Stimulated activated memory B cell treated with anti-CD40 and anti-IgM and Interleukin-4, amounts not matched to agents 10 μg/mL and 1 μg/mL and 100 μg/mL, for 72 hours (primary cell): ENCODE measurements around the gene CARD9.

ENCODE experiments used
- ATAC-seq: fragments of 150-1000 bp; cut with Tn5 transposase; 2 replicates; pipeline ENCODE4 v1.10.0; 2021
- H3K27ac Mint-ChIP-seq: one replicate; pipeline ENCODE4 v1.8.0; 2022; ENCODE audit warnings: mild to moderate bottlenecking, mixed read lengths
- H3K27me3 Mint-ChIP-seq: one replicate; pipeline ENCODE4 v1.8.0; 2022; ENCODE audit warnings: mixed read lengths
- H3K36me3 Mint-ChIP-seq: one replicate; pipeline ENCODE4 v1.8.0; 2022; ENCODE audit warnings: mixed read lengths
- H3K4me1 Mint-ChIP-seq: one replicate; pipeline ENCODE4 v1.8.0; 2022; ENCODE audit warnings: mixed read lengths
- H3K4me3 Mint-ChIP-seq: one replicate; pipeline ENCODE4 v1.8.0; 2022; ENCODE audit warnings: mild to moderate bottlenecking, moderate library complexity, mixed read lengths
- H3K9me3 Mint-ChIP-seq: one replicate; pipeline ENCODE4 v1.8.0; 2022; ENCODE audit warnings: mixed read lengths

Gene CARD9

DNA sequence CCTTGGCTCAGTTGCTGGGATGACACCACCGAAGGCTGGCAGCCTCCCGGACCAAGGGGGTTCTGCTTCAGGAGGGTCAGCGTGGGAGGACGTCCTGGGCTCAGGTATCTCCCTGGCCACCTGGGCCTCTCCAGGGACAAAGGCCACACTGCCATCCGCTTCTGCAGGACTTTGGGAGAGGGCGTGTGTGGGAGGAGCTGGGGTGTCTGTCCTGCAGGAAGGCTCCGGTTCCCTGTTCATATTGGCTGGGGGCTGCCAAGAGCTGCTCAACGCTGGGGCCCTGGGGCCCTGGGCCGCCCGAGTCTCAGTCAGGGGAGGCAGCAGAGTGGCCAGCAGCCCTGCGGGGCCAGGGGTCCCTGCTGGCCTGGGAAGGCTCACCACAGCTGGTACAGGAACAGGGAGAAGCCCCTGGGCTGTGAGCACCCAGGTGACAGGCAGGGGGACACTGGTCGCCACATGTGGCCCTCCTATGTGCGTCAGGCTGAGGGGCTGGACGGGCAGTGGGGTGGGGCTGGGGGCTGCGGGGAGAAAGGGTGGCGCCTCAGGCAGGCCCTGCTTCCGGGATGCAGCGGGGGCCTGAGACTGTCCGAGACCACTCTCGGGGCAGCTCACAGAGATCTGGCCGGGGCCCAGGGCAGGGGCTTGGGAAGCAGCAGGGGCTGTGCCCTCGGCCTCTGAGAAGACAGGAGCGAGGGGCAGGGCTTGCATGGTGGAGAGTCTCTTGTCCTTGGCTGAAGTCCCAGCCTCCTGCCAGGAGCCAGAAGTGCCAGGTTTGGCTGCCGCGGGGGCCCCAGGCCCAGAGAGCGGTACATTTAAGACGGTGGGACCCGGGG is 4.9 kb upstream of the CARD9 start:
- no peak for ATAC-seq
- Mint-ChIP-seq H3K36me3 (peaks cover 33% of the 10 kb centered on the region), H3K4me1 (peaks cover under 1% of the 10 kb centered on the region), H3K4me3 (no peak overlapping the region), H3K27ac (no peak overlapping the region), H3K27me3 (no peaks in the 10 kb centered on the region), H3K9me3 (no peaks in the 10 kb centered on the region)

DNA sequence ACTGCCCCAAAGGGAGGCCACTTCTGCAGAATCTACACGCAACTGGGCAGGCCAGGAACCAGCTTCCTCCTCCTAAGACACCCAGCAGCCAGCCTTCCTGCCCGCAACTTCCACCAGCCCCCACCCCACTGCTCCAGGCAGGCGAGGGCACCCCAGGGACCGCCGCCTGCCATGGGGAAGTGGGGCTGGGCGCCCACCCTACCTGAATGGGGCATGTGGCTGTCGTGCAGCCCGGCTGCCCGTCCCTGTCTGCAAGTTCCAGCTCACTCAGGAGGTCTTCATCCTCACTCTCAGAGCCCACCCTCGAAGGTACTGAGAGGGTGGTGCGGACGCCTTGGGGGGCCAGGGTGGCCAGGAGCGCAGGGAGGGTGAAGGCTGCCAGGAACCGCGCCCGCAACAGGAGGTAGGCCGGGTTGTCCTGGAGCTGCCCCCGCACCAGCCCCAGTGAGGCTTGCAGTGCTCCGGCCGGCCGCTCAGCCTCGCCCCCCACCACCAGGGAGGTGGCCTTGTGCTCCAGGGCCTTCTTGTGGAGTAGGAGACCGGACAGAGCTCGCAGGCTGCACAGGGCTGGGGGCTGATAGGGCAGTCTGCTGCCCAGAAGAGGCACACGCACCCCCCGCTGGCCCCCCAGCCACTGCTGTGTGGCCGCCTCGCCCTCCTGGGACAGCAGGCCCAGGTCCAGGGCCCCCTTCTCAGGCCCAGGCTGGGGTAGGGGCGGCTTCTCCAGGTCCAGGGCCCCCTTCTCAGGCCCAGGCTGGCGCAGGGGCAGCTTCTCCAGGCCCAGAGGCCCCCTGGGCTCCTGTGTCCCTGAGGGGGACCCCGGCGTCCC is 4.1 kb upstream of the CARD9 start:
- H3K9me3 Mint-ChIP-seq, result no peaks in the 10 kb centered on the region
- ATAC-seq, result no peak
- peaks cover 31% of the 10 kb centered on the region for H3K36me3 Mint-ChIP-seq
- no peak overlapping the region for H3K4me3 Mint-ChIP-seq
- peaks cover 8% of the 10 kb centered on the region for H3K4me1 Mint-ChIP-seq
- H3K27ac Mint-ChIP-seq, result no peak overlapping the region
- H3K27me3 Mint-ChIP-seq, result no peaks in the 10 kb centered on the region

DNA sequence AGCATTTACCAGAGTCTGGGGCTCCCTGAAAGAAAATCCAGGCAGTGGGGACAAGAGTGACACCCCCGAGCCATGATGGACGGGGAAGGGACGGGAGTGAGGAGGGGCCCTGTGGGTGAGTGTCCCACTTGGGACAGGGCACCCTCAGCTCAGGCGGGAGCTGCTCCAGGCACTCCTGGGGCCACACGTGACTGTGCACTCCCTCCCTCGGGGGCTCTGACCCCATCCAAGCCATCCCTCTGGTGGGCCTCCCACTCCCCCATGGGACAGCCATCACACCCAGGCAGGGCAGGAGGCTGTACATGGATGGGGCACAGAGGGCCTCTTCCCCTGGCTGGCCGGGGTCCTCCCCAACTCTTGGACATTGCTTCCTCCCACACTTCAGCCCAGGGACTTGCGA is 3.0 kb upstream of the CARD9 start:
- H3K36me3 Mint-ChIP-seq, result peaks cover 31% of the 10 kb centered on the region
- no peak overlapping the region for H3K27ac Mint-ChIP-seq
- peaks cover 13% of the 10 kb centered on the region for H3K4me1 Mint-ChIP-seq
- no peak overlapping the region for H3K4me3 Mint-ChIP-seq
- no peaks in the 10 kb centered on the region for H3K27me3 Mint-ChIP-seq
- ATAC-seq, result no peak
- H3K9me3 Mint-ChIP-seq, result no peaks in the 10 kb centered on the region

DNA sequence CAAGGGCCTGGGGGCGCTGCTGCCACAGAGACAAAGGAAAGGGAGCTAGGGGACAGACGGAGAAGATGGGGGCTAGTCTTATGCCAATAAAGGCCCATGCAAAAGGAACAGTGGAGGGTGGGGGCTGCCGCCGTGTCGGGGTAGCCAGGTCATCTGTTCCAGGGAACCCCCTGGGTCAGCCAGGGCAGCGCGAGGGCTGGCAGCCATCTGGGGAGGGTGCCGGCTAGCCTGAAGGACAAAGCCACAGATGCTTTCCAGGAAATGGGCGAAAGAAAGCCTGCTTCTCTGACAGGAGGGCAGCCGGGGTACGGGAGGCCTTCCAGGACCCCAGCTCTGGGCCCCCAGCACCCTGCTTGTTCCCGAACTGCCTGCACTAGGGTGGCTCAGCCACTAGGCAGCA is 1.6 kb upstream of the CARD9 start:
- H3K4me3 Mint-ChIP-seq, result no peak overlapping the region
- no peaks in the 10 kb centered on the region for H3K27me3 Mint-ChIP-seq
- H3K4me1 Mint-ChIP-seq, result peaks cover 13% of the 10 kb centered on the region
- no peaks in the 10 kb centered on the region for H3K9me3 Mint-ChIP-seq
- H3K27ac Mint-ChIP-seq, result no peak overlapping the region
- ATAC-seq, result no peak
- H3K36me3 Mint-ChIP-seq, result peaks cover 31% of the 10 kb centered on the region

DNA sequence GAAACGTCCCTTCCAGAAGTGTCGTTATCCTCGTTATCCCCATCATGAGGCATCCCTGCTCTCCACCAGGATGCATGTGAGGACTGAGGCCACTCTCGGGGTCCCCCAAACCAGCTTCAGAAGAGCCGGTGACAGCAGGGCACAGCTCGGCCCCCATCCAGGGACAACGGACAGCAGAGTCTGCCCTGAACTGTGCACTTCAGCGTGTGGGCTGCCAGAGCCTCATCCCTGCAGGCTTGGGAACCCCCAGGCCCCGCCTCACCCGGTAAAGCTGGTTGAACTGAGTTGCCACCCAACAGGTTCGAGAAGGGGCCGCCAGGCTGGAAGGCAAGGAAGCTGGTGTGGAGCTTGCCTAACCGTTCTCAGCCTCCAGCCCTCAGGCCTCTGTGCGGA is 710 bp upstream of the CARD9 start:
- H3K36me3 Mint-ChIP-seq, result peaks cover 25% of the 10 kb centered on the region
- H3K4me1 Mint-ChIP-seq, result peaks cover 13% of the 10 kb centered on the region
- no peaks in the 10 kb centered on the region for H3K9me3 Mint-ChIP-seq
- H3K4me3 Mint-ChIP-seq, result no peak overlapping the region
- ATAC-seq, result no peak
- H3K27me3 Mint-ChIP-seq, result no peaks in the 10 kb centered on the region
- no peak overlapping the region for H3K27ac Mint-ChIP-seq

DNA sequence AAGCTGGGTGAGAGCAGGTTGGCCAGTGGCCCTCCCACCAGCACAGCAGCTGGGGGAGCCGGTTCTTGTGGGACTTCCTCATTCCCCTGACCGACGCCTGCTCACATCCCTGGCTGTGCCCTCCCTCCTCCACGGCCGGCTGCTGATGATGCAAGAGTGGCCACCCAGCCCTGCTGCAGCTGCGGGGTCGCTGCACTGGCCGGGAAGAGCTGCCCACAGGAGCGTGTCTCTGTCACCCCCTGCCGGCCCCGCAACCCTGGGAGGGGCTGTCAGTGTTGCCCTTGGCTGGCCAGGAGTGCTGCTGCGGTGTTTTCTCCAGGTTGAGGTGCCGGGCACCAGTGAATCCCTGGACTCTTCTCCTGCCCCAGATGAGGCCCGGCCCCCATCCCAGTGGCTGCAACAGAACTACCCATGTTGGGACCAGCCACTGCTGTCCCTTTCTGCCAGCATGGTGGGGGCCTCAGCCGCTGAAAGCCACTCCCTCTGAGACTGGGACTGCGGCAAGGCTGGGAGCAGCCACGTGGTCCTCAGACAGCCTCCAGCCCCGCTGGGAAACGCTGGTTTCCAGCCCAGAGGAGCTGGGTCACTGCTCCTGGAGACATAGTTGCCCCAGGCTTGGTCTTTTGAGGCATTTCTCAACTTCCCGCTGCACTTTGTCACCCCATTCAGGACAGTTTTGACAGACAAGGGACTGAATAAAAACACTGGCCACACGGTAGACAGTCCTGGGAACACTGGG is 739 bp downstream of the CARD9 start:
- peaks cover 19% of the 10 kb centered on the region for H3K36me3 Mint-ChIP-seq
- peak overlapping the region; percentile 72 for H3K4me3 Mint-ChIP-seq
- peak; percentile 29 for ATAC-seq
- H3K27me3 Mint-ChIP-seq, result no peaks in the 10 kb centered on the region
- no peaks in the 10 kb centered on the region for H3K9me3 Mint-ChIP-seq
- H3K27ac Mint-ChIP-seq, result peak overlapping the region; percentile 53
- peaks cover 13% of the 10 kb centered on the region for H3K4me1 Mint-ChIP-seq

DNA sequence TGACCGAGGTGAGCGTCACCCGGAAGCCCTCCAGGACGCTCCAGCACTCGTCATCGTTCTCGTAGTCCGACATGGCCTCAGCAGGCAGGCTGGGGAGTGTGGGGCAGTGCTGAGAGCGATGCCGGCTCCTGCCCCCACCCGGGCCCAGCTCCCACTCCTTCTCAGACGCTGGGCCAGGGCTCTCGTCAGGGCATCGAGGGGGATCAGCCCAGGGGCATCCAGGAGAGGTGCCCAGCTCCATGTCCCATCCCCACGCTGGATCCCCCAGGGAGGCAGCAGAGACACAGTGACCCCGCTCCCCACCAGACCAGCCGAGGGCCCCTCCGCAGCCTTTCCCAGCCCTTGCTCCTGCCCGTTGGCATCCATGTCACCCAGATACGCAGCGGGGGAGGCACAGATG is 1.5 kb downstream of the CARD9 start:
- Mint-ChIP-seq H3K4me3 (peak overlapping the region; percentile 72), H3K27ac (peak overlapping the region; percentile 53), H3K4me1 (peaks cover 13% of the 10 kb centered on the region), H3K9me3 (no peaks in the 10 kb centered on the region), H3K27me3 (no peaks in the 10 kb centered on the region), H3K36me3 (peaks cover 19% of the 10 kb centered on the region)
- no peak for ATAC-seq

DNA sequence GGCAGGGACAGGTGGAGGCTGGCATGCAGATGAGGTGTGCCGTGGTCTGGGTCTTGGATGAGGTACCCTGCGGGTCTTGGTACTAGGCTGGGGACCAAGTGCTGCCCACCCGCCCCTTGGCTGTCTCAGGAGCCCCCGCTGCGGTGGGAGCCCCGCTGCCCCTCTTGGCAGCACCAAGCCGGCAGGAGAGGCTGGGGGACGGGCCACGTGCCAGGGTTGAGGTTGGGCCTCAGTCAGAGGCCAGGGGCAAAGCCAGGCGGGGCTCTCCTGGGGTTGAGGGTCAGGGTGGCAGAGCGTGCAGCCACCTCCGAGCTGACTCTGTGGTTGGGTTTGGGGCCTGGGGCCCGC is 2.0 kb downstream of the CARD9 start:
- H3K4me1 Mint-ChIP-seq, result peaks cover 13% of the 10 kb centered on the region
- no peaks in the 10 kb centered on the region for H3K27me3 Mint-ChIP-seq
- no peak overlapping the region for H3K4me3 Mint-ChIP-seq
- H3K36me3 Mint-ChIP-seq, result peaks cover 19% of the 10 kb centered on the region
- no peaks in the 10 kb centered on the region for H3K9me3 Mint-ChIP-seq
- H3K27ac Mint-ChIP-seq, result no peak overlapping the region
- no peak for ATAC-seq

DNA sequence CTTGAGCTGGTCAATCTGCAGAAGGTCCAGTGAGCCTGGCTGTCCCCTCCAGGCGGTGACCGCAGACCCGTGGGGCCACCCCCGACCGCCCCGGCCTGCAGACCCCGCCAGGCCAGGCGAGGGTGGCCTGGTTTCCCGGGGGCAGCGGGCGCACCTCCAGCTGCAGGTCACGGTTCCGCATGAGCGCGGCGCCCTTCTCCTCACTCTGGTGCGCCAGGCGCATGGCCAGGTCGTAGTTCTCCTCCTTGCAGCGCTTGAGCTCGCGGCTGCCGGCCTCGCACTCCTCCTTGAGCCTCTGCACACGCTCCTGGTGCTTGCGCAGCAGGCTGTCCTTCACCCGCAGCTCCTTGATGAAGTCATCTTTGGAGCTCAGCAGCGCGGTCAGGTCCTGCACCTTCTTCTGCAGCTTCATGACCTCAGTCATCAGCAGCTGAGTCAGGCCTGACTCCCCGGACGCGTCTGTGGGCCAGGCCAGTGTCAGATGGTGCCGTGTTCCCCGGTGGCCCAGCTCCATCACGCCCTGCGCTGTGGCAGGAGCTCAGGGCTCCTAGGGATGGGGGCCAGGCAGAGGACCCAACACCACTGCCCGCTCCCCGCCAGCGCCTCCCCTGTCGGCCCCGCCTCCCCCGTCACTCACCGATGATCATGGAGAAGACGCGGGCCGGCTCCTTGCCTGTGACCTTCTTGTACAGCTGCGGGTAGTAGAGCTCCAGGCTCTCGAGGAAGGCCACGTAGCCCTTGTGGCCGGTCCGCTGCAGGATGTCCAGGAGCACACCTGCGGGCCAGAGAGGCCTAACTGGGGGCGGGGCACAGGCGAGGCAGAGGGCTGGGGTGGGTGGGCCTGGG is 2.6 kb downstream of the CARD9 start:
- peaks cover 17% of the 10 kb centered on the region for H3K36me3 Mint-ChIP-seq

DNA sequence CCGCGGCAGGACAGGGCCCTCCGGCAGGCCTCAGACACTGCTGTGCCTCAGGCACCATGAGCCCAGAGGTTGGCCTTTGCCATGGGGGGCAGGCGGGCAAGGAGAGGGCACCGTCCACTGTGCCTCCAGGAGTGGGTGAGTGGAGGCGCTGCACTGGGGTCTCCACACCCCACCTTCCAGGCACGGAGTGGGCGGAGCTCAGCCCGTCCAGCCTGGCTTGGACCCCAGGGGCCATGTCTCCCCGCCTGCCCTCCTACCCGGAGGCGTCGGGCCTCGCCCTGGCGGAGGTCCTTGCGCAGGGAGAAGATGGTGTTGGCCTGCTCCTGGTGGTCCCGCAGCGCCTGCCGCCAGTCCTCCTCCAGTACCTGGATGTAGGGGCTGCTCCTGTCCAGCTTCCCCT is 3.4 kb downstream of the CARD9 start:
- Mint-ChIP-seq H3K4me3 (no peak overlapping the region), H3K36me3 (peaks cover 10% of the 10 kb centered on the region), H3K4me1 (peaks cover 21% of the 10 kb centered on the region), H3K9me3 (no peaks in the 10 kb centered on the region), H3K27ac (no peak overlapping the region), H3K27me3 (no peaks in the 10 kb centered on the region)
- ATAC-seq, result no peak

More for the DNA sequence above, 2.6 kb downstream of the CARD9 start:
- Mint-ChIP-seq H3K9me3 (no peaks in the 10 kb centered on the region), H3K27ac (no peak overlapping the region), H3K27me3 (no peaks in the 10 kb centered on the region), H3K4me1 (peaks cover 19% of the 10 kb centered on the region), H3K4me3 (no peak overlapping the region)
- ATAC-seq, result no peak

DNA sequence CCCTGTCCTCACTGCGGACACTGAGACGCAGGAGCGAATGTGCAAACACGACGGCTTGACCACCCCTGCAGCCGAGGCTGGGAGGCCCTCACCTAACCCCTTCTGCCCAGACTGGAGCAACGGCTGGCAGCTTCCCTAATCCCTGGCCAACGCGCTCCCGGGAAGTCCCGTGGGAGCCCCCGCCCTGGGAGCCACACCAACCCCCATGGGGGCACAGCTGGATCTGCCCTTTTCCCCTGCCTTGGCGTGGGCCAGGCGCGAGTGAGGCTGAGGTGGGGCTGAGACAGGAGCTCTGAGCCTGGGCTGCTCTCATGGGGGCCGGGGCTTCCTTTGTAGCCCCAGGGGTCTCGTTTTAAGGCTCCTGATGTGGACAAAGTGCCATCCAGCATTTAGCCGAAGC is 5.3 kb downstream of the CARD9 start:
- no peaks in the 10 kb centered on the region for H3K27me3 Mint-ChIP-seq
- H3K36me3 Mint-ChIP-seq, result no peaks in the 10 kb centered on the region
- no peak overlapping the region for H3K27ac Mint-ChIP-seq
- ATAC-seq, result no peak
- H3K9me3 Mint-ChIP-seq, result no peaks in the 10 kb centered on the region
- no peak overlapping the region for H3K4me3 Mint-ChIP-seq
- peaks cover 19% of the 10 kb centered on the region for H3K4me1 Mint-ChIP-seq

DNA sequence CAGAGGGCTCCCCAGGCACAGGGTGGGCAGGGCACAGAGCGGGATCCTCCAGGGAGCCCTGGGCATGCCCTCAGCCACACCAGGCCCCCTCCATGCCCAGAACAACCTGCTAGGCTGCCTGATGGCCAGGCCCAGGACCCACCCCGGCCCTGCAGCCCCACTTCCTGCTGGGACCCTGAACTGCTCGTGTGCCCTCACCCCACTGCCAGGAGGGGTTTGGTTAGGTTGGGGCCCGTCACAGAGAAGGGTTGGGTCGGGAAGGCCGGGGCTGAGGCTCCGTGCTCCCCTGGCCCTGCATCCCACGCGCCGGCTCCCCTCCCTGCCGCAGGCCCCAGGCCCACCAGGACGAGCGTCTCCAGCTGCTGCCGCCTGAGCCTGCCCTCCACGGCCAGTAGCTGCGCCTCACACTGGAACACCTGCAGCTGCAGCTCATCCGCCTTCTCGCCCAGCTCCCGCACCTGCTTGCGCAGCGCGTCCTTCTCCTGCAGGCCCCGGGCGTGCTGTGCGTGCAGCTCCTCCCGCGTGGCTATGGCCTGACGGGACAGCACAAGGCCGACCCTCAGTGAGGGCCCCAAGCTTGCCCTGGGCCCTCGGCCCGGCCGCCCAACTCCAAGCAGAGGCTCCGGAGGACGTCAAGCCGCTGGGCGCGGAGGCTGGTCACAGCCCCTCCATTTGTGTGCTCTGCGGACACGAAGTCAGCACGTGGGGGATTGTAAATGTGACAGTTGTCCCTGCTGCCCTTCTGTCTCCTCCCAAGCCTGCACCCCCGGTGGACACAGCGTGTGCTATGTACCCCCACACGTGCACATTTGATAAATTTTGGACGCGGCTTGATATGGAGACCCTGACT is 5.9 kb downstream of the CARD9 start:
- ATAC-seq, result no peak
- H3K9me3 Mint-ChIP-seq, result no peaks in the 10 kb centered on the region
- H3K27me3 Mint-ChIP-seq, result no peaks in the 10 kb centered on the region
- no peak overlapping the region for H3K27ac Mint-ChIP-seq
- H3K4me3 Mint-ChIP-seq, result no peak overlapping the region
- peaks cover 18% of the 10 kb centered on the region for H3K4me1 Mint-ChIP-seq
- peaks cover 2% of the 10 kb centered on the region for H3K36me3 Mint-ChIP-seq

DNA sequence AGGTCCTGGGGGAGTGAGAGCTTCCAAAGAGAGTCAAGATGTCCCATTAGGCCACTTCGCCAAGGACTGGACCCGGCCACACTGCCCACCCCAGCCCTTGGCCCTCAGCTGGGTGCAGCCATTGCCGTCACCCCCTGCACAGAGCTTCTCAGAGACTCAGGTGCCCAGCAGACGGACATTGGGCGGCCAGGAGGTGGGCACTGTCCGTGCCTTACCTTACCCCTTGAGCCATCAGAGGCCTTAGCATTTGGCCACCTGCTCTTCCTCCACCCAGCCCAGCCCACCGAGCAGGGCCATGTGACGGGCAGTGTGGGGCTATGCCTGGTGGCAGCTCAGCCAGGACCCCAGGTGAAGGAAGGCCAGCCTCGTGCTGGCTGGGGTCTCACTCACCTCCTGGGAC is 6.6 kb downstream of the CARD9 start:
- H3K9me3 Mint-ChIP-seq, result no peaks in the 10 kb centered on the region

DNA sequence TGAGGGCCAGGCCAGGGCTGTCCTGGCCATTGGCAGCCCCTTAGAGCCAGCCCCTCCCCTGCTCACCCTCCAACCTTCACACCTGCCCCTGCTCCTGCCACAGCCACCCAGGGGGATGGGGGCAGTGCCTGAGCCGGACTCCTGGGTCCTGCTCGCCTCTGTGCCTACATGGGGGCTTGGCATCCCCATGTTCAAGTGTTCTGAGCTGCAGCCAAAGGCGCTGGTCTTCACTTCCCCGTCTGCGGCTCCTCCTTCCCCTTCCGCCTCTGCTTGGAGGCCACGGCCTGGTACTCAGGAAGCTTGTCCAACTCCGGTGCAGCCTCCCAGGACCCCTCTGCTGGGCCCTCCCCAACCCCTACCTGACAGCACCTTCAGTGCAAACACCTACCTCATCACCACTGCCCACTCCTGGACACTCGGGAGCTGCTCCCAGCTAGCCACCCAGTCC is 7.7 kb downstream of the CARD9 start:
- H3K4me1 Mint-ChIP-seq, result peaks cover 16% of the 10 kb centered on the region
- no peak for ATAC-seq
- H3K27ac Mint-ChIP-seq, result no peak overlapping the region
- peaks cover 15% of the 10 kb centered on the region for H3K36me3 Mint-ChIP-seq
- no peaks in the 10 kb centered on the region for H3K9me3 Mint-ChIP-seq
- H3K4me3 Mint-ChIP-seq, result no peak overlapping the region
- H3K27me3 Mint-ChIP-seq, result no peaks in the 10 kb centered on the region

More for the DNA sequence above, 6.6 kb downstream of the CARD9 start:
- Mint-ChIP-seq H3K27ac (no peak overlapping the region), H3K27me3 (no peaks in the 10 kb centered on the region), H3K4me1 (peaks cover 16% of the 10 kb centered on the region), H3K36me3 (peaks cover 8% of the 10 kb centered on the region), H3K4me3 (no peak overlapping the region)
- ATAC-seq, result no peak
